Measurements from ENCODE around the gene KCNQ5.

The KCNQ5 gene

GRCh38 chr6:73107016-73107415 is 485.2 kb downstream of the KCNQ5 start:
- Mint-ChIP-seq H3K27me3 (no peaks in the 10 kb centered on the region), H3K36me3 (ENCODE audit: insufficient read depth) (peaks cover 2% of the 10 kb centered on the region), H3K9me3 (peaks cover 4% of the 10 kb centered on the region), H3K4me1 (no peaks in the 10 kb centered on the region), H3K4me3 (no peak overlapping the region), H3K27ac (ENCODE audit: low read depth) (no peak overlapping the region)
- ATAC-seq (replicated peaks; ENCODE audit: extremely low read depth, poor library complexity, severe bottlenecking) (no peak), DNase-seq (ENCODE audit: low spot score in 2 of 2) (no peak)

GRCh38 chr6:73108949-73109348 is 487.1 kb downstream of the KCNQ5 start:
- H3K27ac Mint-ChIP-seq (ENCODE audit: low read depth), result no peak overlapping the region
- H3K9me3 Mint-ChIP-seq, result no peaks in the 10 kb centered on the region
- no peaks in the 10 kb centered on the region for H3K4me1 Mint-ChIP-seq
- no peaks in the 10 kb centered on the region for H3K27me3 Mint-ChIP-seq
- H3K36me3 Mint-ChIP-seq (ENCODE audit: insufficient read depth), result no peaks in the 10 kb centered on the region
- DNase-seq (ENCODE audit: low spot score in 2 of 2) (no peak), ATAC-seq (replicated peaks; ENCODE audit: extremely low read depth, poor library complexity, severe bottlenecking) (no peak)
- H3K4me3 Mint-ChIP-seq, result no peak overlapping the region

- Mint-ChIP-seq H3K9me3 (no peaks in the 10 kb centered on the region), H3K36me3 (ENCODE audit: insufficient read depth) (no peaks in the 10 kb centered on the region), H3K27ac (ENCODE audit: low read depth) (no peak overlapping the region), H3K4me3 (no peak overlapping the region), H3K4me1 (no peaks in the 10 kb centered on the region), H3K27me3 (no peaks in the 10 kb centered on the region)
- DNase-seq (ENCODE audit: low spot score in 2 of 2), result no peak
- no peak for ATAC-seq (replicated peaks; ENCODE audit: extremely low read depth, poor library complexity, severe bottlenecking)
These were observed 487.8 kb downstream of the KCNQ5 start for GRCh38 chr6:73109659-73110058.

- no peak overlapping the region for H3K27ac Mint-ChIP-seq (ENCODE audit: low read depth)
- no peaks in the 10 kb centered on the region for H3K9me3 Mint-ChIP-seq
- H3K4me3 Mint-ChIP-seq, result no peak overlapping the region
- no peaks in the 10 kb centered on the region for H3K4me1 Mint-ChIP-seq
- no peaks in the 10 kb centered on the region for H3K27me3 Mint-ChIP-seq
- H3K36me3 Mint-ChIP-seq (ENCODE audit: insufficient read depth), result peaks cover 2% of the 10 kb centered on the region
- ATAC-seq (replicated peaks; ENCODE audit: extremely low read depth, poor library complexity, severe bottlenecking), result no peak
- no peak for DNase-seq (ENCODE audit: low spot score in 2 of 2)
These were observed 494.5 kb downstream of the KCNQ5 start for GRCh38 chr6:73116330-73116729.

GRCh38 chr6:73121421-73121993 is 499.6 kb downstream of the KCNQ5 start:
- Mint-ChIP-seq H3K4me1 (no peaks in the 10 kb centered on the region), H3K4me3 (no peak overlapping the region), H3K9me3 (no peaks in the 10 kb centered on the region), H3K27ac (ENCODE audit: low read depth) (no peak overlapping the region), H3K36me3 (ENCODE audit: insufficient read depth) (peaks cover 2% of the 10 kb centered on the region), H3K27me3 (no peaks in the 10 kb centered on the region)
- ATAC-seq (replicated peaks; ENCODE audit: extremely low read depth, poor library complexity, severe bottlenecking) (no peak), DNase-seq (ENCODE audit: low spot score in 2 of 2) (no peak)

GRCh38 chr6:73123632-73124329 is 501.9 kb downstream of the KCNQ5 start:
- no peak for DNase-seq (ENCODE audit: low spot score in 2 of 2)
- Mint-ChIP-seq H3K36me3 (ENCODE audit: insufficient read depth) (no peaks in the 10 kb centered on the region), H3K4me3 (no peak overlapping the region), H3K27me3 (no peaks in the 10 kb centered on the region), H3K27ac (ENCODE audit: low read depth) (no peak overlapping the region), H3K9me3 (no peaks in the 10 kb centered on the region), H3K4me1 (no peaks in the 10 kb centered on the region)
- ATAC-seq (replicated peaks; ENCODE audit: extremely low read depth, poor library complexity, severe bottlenecking), result no peak

GRCh38 chr6:73129653-73130443 is 508.0 kb downstream of the KCNQ5 start:
- Mint-ChIP-seq H3K9me3 (no peaks in the 10 kb centered on the region), H3K4me1 (no peaks in the 10 kb centered on the region), H3K4me3 (no peak overlapping the region), H3K27ac (ENCODE audit: low read depth) (no peak overlapping the region), H3K27me3 (no peaks in the 10 kb centered on the region), H3K36me3 (ENCODE audit: insufficient read depth) (peaks cover 3% of the 10 kb centered on the region)
- peak; percentile 83 for ATAC-seq (replicated peaks; ENCODE audit: extremely low read depth, poor library complexity, severe bottlenecking)
- DNase-seq (ENCODE audit: low spot score in 2 of 2), result peak; percentile 70 to 78

GRCh38 chr6:73131706-73132105 is 509.8 kb downstream of the KCNQ5 start:
- DNase-seq (ENCODE audit: low spot score in 2 of 2), result no peak
- Mint-ChIP-seq H3K27me3 (no peaks in the 10 kb centered on the region), H3K9me3 (no peaks in the 10 kb centered on the region), H3K4me1 (no peaks in the 10 kb centered on the region), H3K36me3 (ENCODE audit: insufficient read depth) (peaks cover 5% of the 10 kb centered on the region), H3K4me3 (no peak overlapping the region), H3K27ac (ENCODE audit: low read depth) (no peak overlapping the region)
- ATAC-seq (replicated peaks; ENCODE audit: extremely low read depth, poor library complexity, severe bottlenecking), result no peak

- H3K4me3 Mint-ChIP-seq, result no peak overlapping the region
- no peaks in the 10 kb centered on the region for H3K4me1 Mint-ChIP-seq
- DNase-seq (ENCODE audit: low spot score in 2 of 2) (no peak), ATAC-seq (replicated peaks; ENCODE audit: extremely low read depth, poor library complexity, severe bottlenecking) (no peak)
- H3K27me3 Mint-ChIP-seq, result no peaks in the 10 kb centered on the region
- no peaks in the 10 kb centered on the region for H3K9me3 Mint-ChIP-seq
- no peak overlapping the region for H3K27ac Mint-ChIP-seq (ENCODE audit: low read depth)
- peaks cover 5% of the 10 kb centered on the region for H3K36me3 Mint-ChIP-seq (ENCODE audit: insufficient read depth)
These were observed 512.7 kb downstream of the KCNQ5 start for GRCh38 chr6:73134588-73134987.

- Mint-ChIP-seq H3K4me1 (no peaks in the 10 kb centered on the region), H3K27ac (ENCODE audit: low read depth) (no peak overlapping the region)
These were observed 518.0 kb downstream of the KCNQ5 start for GRCh38 chr6:73139681-73140383.

GRCh38 chr6:73143551-73143950 is 521.7 kb downstream of the KCNQ5 start:
- H3K4me1 Mint-ChIP-seq, result no peaks in the 10 kb centered on the region
- no peaks in the 10 kb centered on the region for H3K27me3 Mint-ChIP-seq
- no peak for ATAC-seq (replicated peaks; ENCODE audit: extremely low read depth, poor library complexity, severe bottlenecking)
- no peak for DNase-seq (ENCODE audit: low spot score in 2 of 2)
- no peaks in the 10 kb centered on the region for H3K9me3 Mint-ChIP-seq
- no peaks in the 10 kb centered on the region for H3K36me3 Mint-ChIP-seq (ENCODE audit: insufficient read depth)
- no peak overlapping the region for H3K27ac Mint-ChIP-seq (ENCODE audit: low read depth)
- no peak overlapping the region for H3K4me3 Mint-ChIP-seq

More at GRCh38 chr6:73139681-73140383, 518.0 kb downstream of the KCNQ5 start:
- H3K4me3 Mint-ChIP-seq, result no peak overlapping the region
- no peaks in the 10 kb centered on the region for H3K9me3 Mint-ChIP-seq
- H3K36me3 Mint-ChIP-seq (ENCODE audit: insufficient read depth), result peaks cover 2% of the 10 kb centered on the region
- no peaks in the 10 kb centered on the region for H3K27me3 Mint-ChIP-seq
- ATAC-seq (replicated peaks; ENCODE audit: extremely low read depth, poor library complexity, severe bottlenecking) (no peak), DNase-seq (ENCODE audit: low spot score in 2 of 2) (no peak)

GRCh38 chr6:73144516-73144915 is 522.7 kb downstream of the KCNQ5 start:
- no peaks in the 10 kb centered on the region for H3K9me3 Mint-ChIP-seq
- no peaks in the 10 kb centered on the region for H3K36me3 Mint-ChIP-seq (ENCODE audit: insufficient read depth)
- H3K27me3 Mint-ChIP-seq, result no peaks in the 10 kb centered on the region
- H3K27ac Mint-ChIP-seq (ENCODE audit: low read depth), result no peak overlapping the region
- H3K4me3 Mint-ChIP-seq, result no peak overlapping the region
- DNase-seq (ENCODE audit: low spot score in 2 of 2) (no peak), ATAC-seq (replicated peaks; ENCODE audit: extremely low read depth, poor library complexity, severe bottlenecking) (no peak)
- no peaks in the 10 kb centered on the region for H3K4me1 Mint-ChIP-seq
